ES-I3 (cell line): Measurements from ENCODE around the gene SFI1.
"Not testable (repeated sequence)": the region's sequence is repeated elsewhere in the genome, so short reads cannot be mapped to it uniquely, and the experiment has no call there.

Experiments used
- H3K36me3 ChIP-seq: 2 replicates; pipeline ENCODE4 v1.6.1; 2013; ENCODE audit warnings: mild to moderate bottlenecking, low read length, control low read depth, moderate library complexity; ENCODE audit not compliant: insufficient read depth
- H3K4me1 ChIP-seq: 2 replicates; pipeline ENCODE4 v1.6.1; 2013; ENCODE audit warnings: mild to moderate bottlenecking, control low read depth, low read length; ENCODE audit not compliant: insufficient read depth
- H3K9ac ChIP-seq: 2 replicates; pipeline ENCODE4 v1.6.1; 2013; ENCODE audit warnings: low read depth, mild to moderate bottlenecking, low read length, moderate library complexity
- H3K9me3 ChIP-seq: 2 replicates; pipeline ENCODE4 v1.6.1; 2013; ENCODE audit warnings: mild to moderate bottlenecking, low read length, moderate library complexity; ENCODE audit not compliant: control insufficient read depth, insufficient read depth

SFI1 gene

DNA sequence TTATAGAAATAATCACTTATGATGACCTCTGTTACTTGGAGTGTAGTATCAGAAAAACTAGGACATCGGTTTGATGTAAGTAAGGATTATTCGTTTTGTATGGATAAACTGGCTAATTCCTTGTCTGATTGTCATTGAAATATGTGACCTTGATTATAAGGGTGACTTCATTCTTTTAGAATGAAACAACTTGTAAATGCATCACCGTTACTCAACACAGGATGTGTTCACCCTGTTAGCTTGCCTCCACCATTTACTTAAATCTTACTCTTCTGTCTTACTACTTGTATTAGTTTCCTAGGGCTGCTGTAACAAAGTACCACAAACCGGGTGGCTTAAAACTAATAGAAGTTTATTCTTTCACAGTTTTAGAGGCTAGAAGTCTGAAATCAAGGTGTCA is 7.9 kb downstream of the SFI1 start:
- Histone ChIP-seq H3K9ac (no peak overlapping the region), H3K4me1 (peaks cover 6% of the 10 kb centered on the region), H3K9me3 (no peaks in the 10 kb centered on the region; the same call in 1 of the 2 replicates), H3K36me3 (no peaks in the 10 kb centered on the region)

DNA sequence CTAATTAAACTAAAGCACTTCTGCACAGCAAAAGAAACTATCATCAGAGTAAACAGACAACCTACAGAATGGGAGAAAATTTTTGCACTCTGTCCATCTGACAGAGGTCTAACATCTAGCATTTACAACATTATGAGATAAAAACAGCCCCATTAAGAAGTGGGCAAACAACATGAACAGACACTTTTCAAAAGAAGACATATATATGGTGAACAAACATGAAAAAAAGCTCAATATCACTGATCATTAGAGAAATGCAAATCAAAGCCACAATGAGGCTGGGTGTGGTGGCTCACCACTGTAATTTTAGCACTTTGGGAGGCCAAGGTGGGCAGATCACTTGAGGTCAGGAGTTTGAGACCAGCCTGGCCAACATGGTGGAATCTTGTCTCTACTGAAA is 11.2 kb downstream of the SFI1 start:
- H3K9ac ChIP-seq, H3K9me3 ChIP-seq, H3K36me3 ChIP-seq, H3K4me1 ChIP-seq: not testable (repeated sequence)

- Histone ChIP-seq H3K36me3 (no peaks in the 10 kb centered on the region), H3K9me3 (no peaks in the 10 kb centered on the region; the same call in 1 of the 2 replicates), H3K4me1 (peaks cover 6% of the 10 kb centered on the region), H3K9ac (no peak overlapping the region)
Observed at GRCh38 chr22:31508536-31508935, 12.2 kb downstream of the SFI1 start.

DNA sequence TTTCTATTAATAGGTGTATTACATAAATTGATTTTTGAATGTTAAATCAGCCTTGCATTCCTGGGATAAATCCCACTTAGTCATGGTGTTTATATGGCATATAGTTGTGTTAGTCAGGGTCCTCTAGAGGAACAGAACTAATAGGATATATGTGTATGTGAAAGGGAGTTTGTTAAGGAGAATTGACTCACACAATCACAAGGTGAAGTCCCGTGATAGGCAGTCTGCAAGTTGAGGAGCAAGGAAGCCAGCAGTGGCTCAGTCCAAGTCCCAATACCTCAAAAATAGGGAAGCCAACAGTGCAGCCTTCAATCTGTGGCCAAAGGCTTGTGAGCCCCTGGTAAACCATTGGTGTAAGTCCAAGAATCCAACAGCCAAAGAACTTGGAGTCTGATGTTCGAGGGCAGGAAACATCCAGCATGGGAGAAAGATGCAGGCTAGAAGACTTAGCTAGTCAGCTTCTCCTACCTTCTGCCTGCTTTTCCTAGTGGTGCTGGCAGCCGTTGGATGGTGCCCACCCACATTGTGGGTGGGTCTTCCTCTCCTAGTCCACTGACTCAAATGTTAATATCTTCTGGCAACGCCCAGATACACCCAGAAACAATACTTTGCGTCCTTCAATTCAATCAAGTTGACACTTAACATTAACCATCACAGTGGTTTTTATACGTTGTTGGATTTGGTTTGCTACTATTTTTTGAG is 12.9 kb downstream of the SFI1 start:
- H3K4me1 ChIP-seq, result peaks cover 6% of the 10 kb centered on the region
- no peaks in the 10 kb centered on the region; the same call in 1 of the 2 replicates for H3K9me3 ChIP-seq
- H3K9ac ChIP-seq, result no peak overlapping the region
- no peaks in the 10 kb centered on the region for H3K36me3 ChIP-seq

GRCh38 chr22:31520051-31520450 is 23.7 kb downstream of the SFI1 start:
- Histone ChIP-seq H3K36me3 (no peaks in the 10 kb centered on the region), H3K4me1 (peaks cover 6% of the 10 kb centered on the region; the same call in 1 of the 2 replicates), H3K9me3 (no peaks in the 10 kb centered on the region), H3K9ac (no peak overlapping the region)

DNA sequence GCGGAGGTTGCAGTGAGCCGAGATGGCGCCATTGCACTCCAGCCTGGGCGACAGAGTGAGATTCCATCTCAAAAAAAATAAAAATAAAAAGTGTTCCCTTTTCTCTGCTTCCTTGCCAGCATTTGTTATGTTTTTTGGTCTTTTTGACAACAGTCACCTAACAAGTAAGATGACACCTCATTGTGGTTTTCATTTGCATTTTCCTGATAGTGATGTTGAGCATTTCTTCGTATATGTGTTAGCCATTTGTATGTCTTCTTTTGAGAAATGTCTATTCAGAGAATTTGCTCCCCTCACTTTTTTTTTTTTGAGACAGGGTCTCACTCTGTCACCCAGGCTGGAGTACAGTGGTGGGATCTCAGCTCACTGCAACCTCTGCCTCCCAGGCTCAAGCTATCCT is 27.8 kb downstream of the SFI1 start:
- not testable (repeated sequence) for H3K4me1 ChIP-seq, H3K9ac ChIP-seq, H3K36me3 ChIP-seq, H3K9me3 ChIP-seq

DNA sequence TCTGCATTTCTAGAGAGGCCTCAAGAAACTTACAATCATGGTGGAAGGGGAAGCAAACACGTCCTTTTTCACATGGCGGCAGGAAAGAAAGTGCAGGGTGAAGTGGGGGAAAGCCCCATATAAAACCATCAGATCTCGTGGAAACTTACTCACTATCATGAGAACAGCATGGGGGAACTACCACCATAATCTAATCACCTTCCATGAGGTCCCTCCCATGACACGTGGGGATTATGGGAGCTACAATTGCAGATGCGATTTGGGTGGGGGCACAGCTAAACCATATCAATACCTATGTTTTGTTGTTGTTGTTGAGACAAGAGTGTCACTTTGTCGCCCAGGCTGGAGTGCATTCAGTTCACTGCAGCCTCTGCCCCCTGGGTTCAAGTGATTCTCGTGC is 29.9 kb downstream of the SFI1 start:
- Histone ChIP-seq H3K4me1 (no peaks in the 10 kb centered on the region), H3K9ac (no peak overlapping the region), H3K36me3 (no peaks in the 10 kb centered on the region), H3K9me3 (no peaks in the 10 kb centered on the region)

- Histone ChIP-seq H3K9ac (no peak overlapping the region), H3K36me3 (no peaks in the 10 kb centered on the region), H3K4me1 (no peaks in the 10 kb centered on the region), H3K9me3 (no peaks in the 10 kb centered on the region)
Observed at GRCh38 chr22:31530823-31531195, 34.5 kb downstream of the SFI1 start.

GRCh38 chr22:31532060-31532459 is 35.7 kb downstream of the SFI1 start:
- Histone ChIP-seq H3K4me1 (no peaks in the 10 kb centered on the region; the same call in 1 of the 2 replicates), H3K9ac (no peak overlapping the region), H3K9me3 (no peaks in the 10 kb centered on the region), H3K36me3 (no peaks in the 10 kb centered on the region)

DNA sequence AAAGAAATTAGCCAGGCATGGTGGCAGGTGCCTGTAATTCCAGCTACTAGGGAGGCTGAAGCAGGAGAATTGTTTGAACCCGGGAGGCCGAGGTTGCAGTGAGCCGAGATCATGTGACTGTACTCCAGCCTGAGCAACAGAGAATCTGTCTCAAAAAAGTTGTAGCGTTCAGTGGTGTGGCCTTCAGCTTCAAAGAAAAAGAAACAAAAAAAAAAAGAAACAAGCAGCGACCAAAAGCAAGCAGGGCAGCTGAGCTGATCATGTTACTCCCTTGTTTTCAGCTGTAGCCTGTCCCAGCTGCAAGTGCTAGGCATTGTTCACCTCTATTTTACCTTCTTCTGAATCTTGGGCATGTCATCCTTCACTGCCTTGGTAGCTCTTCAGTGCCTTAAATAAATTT is 37.0 kb downstream of the SFI1 start:
- no peaks in the 10 kb centered on the region for H3K9me3 ChIP-seq
- no peaks in the 10 kb centered on the region; the same call in 1 of the 2 replicates for H3K4me1 ChIP-seq
- no peak overlapping the region for H3K9ac ChIP-seq
- H3K36me3 ChIP-seq, result no peaks in the 10 kb centered on the region

- no peak overlapping the region for H3K9ac ChIP-seq
- H3K36me3 ChIP-seq, result no peaks in the 10 kb centered on the region
- no peaks in the 10 kb centered on the region; the same call in 1 of the 2 replicates for H3K4me1 ChIP-seq
Observed at GRCh38 chr22:31537019-31537535, 40.7 kb downstream of the SFI1 start.

GRCh38 chr22:31538815-31539214 is 42.5 kb downstream of the SFI1 start:
- no peaks in the 10 kb centered on the region for H3K9me3 ChIP-seq
- H3K4me1 ChIP-seq, result no peaks in the 10 kb centered on the region; the same call in 1 of the 2 replicates
- no peak overlapping the region for H3K9ac ChIP-seq
- no peaks in the 10 kb centered on the region for H3K36me3 ChIP-seq

More at GRCh38 chr22:31537019-31537535, 40.7 kb downstream of the SFI1 start:
- no peaks in the 10 kb centered on the region for H3K9me3 ChIP-seq

DNA sequence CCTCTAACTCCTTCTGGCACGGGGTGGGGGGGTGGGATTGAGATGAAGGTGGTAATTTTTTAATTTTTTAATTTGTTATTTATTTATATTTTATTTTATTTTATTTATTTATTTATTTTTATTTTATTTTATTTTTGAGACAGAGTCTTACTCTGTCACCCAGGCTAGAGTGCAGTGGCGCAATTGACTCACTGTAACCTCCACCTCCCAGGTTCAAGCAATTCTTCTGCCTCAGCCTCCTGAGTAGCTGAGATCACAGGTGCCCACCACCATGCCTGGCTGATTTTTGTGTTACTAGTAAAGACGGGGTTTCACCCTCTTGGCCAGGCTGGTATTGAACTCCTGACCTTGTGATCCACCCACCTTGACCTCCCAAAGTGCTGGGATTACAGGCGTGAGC is 43.8 kb downstream of the SFI1 start:
- H3K9ac ChIP-seq, H3K36me3 ChIP-seq, H3K4me1 ChIP-seq, H3K9me3 ChIP-seq: not testable (repeated sequence)

GRCh38 chr22:31540966-31541365 is 44.6 kb downstream of the SFI1 start:
- Histone ChIP-seq H3K36me3 (no peaks in the 10 kb centered on the region), H3K4me1 (no peaks in the 10 kb centered on the region; the same call in 1 of the 2 replicates), H3K9ac (no peak overlapping the region), H3K9me3 (no peaks in the 10 kb centered on the region)
